A673 (cell line): ENCODE measurements around the gene TTC39A.

ENCODE experiments used
- CTCF ChIP-seq: fragments of 300-800, 200-600 bp; sonication (generic); conservative IDR thresholded peaks from 2 replicates; pipeline ENCODE4 v1.5.1; 2017; ENCODE audit warnings: low read depth, mild to moderate bottlenecking, antibody characterized with exemption, low read length, moderate library complexity, mixed read lengths
- EZH2 ChIP-seq: fragments of 200-600 bp; sonication (generic); IDR thresholded peaks from 2 replicates; pipeline ENCODE4 v1.6.1; 2017; ENCODE audit warnings: borderline replicate concordance, low read depth, mild to moderate bottlenecking, mixed read lengths, antibody characterized with exemption, low read length; ENCODE audit not compliant: poor library complexity, severe bottlenecking

GRCh38 chr1:51355382-51355781, 25.0 kb upstream of the TTC39A start:
- no peak for TF ChIP-seq CTCF
- no peak for TF ChIP-seq EZH2
